K562 (cell line): Measurements from ENCODE around the gene PANX1. TPM values are rescaled to one million over a fixed set of nuclear protein-coding genes. Genes with fewer than 3 reads are reported as not detected.

Experiments
- ARID2 ChIP-seq: fragments of 450-650 bp; IDR thresholded peaks from 2 replicates; pipeline ENCODE4 v1.6.1; 2017; ENCODE audit warnings: antibody characterized with exemption, mild to moderate bottlenecking
- CBX2 ChIP-seq: fragments of 200-600 bp; sonication (generic); IDR thresholded peaks from one replicate; pipeline ENCODE4 v1.6.1; 2012; ENCODE audit warnings: mild to moderate bottlenecking, low read length, inconsistent platforms; ENCODE audit not compliant: insufficient read depth, poor library complexity, severe bottlenecking
- EP300 ChIP-seq: IDR thresholded peaks from 2 replicates; pipeline ENCODE4 v1.6.1; 2012; ENCODE audit warnings: low read length, improper control_type of control experiment
- MIER1 ChIP-seq: fragments of 450-650 bp; IDR thresholded peaks from 2 replicates; pipeline ENCODE4 v1.6.1; 2016; ENCODE audit warnings: antibody characterized with exemption, mild to moderate bottlenecking, low read depth
- SMARCA4 ChIP-seq: fragments of 450-650 bp; IDR thresholded peaks from 2 replicates; pipeline ENCODE4 v1.6.1; 2016
- STAG1 ChIP-seq: sonication (generic); formaldehyde crosslinking; IDR thresholded peaks from 2 replicates; pipeline ENCODE4 v1.5.0; 2020; ENCODE audit warnings: missing genetic modification reagents, borderline replicate concordance
- TEAD4 ChIP-seq, 2 experiments: sonication (generic) in 1 of 2; formaldehyde crosslinking in 1 of 2; IDR thresholded peaks; 2 replicates each; pipeline versions ENCODE4 v1.6.1 to v1.8.0; 2012 to 2022; ENCODE audit warnings: borderline replicate concordance in 1 of 2, inconsistent platforms in 1 of 2, low read length in 1 of 2, mild to moderate bottlenecking in 1 of 2, missing genetic modification reagents in 1 of 2
- ZNF217 ChIP-seq: sonication (generic); formaldehyde crosslinking; IDR thresholded peaks from 2 replicates; pipeline ENCODE4 v1.8.0; 2022; ENCODE audit warnings: mild to moderate bottlenecking, missing genetic modification reagents
- ZNF431 ChIP-seq: sonication (generic); formaldehyde crosslinking; IDR thresholded peaks from 2 replicates; pipeline ENCODE4 v1.8.0; 2022; ENCODE audit warnings: mild to moderate bottlenecking, missing genetic modification reagents
- ZNF76 ChIP-seq: fragments of 250-450 bp; sonication (Bioruptor Pico); IDR thresholded peaks from 2 replicates; pipeline ENCODE4 v1.4.0; 2020; ENCODE audit warnings: mild to moderate bottlenecking, moderate library complexity, borderline replicate concordance
- polyA plus RNA-seq, 8 experiments: library from polyadenylated mRNA; depleted of rRNA in 4 of 8; stranded (reverse) in 5 of 8; unstranded in 3 of 8; fragments of >200 nt; fragmentation: Nextera tagmentation in 2 of 8; fragmentation: Illumina TruSeq in 1 of 8; extraction: Ambion mirVana in 2 of 8; extraction: Trizol in 1 of 8; gene quantifications; 2 replicates each; pipeline versions ENCODE4 v1.2.1 to v1.2.3, GENCODE V29; 2011 to 2014; ENCODE audit warnings: inconsistent platforms in 1 of 8, missing spikeins in 1 of 8
- total RNA-seq, 7 experiments: library from RNA; depleted of rRNA in 6 of 7; stranded (reverse); fragments of >200 nt in 6 of 7; fragmentation: Illumina TruSeq in 2 of 7; extraction: Trizol in 2 of 7; gene quantifications; 2 replicates each; pipeline versions ENCODE4 v1.2.1 to v1.2.3, GENCODE V29; 2011 to 2021; ENCODE audit warnings: low replicate concordance in 1 of 7
- TF ChIP-seq, protein P1 (sequence below), 3 experiments: fragments of 200-800 bp in 1 of 3; fragments of 250-450 bp in 1 of 3; fragments of 450-650 bp in 1 of 3; sonication (Bioruptor Pico) in 1 of 3; sonication (Bioruptor generic) in 1 of 3; formaldehyde crosslinking in 1 of 3; IDR thresholded peaks; 2 replicates each; pipeline versions ENCODE4 v1.6.1 to v1.8.0; 2016 to 2022; ENCODE audit warnings: mild to moderate bottlenecking in 2 of 3, missing genetic modification characterization in 2 of 3, missing compliant biosample characterization in 1 of 3, moderate library complexity in 1 of 3
- TF ChIP-seq, protein P2 (sequence below): IDR thresholded peaks from 3 replicates; pipeline ENCODE4 v1.6.1; 2011; ENCODE audit warnings: borderline replicate concordance, mild to moderate bottlenecking, moderate library complexity; ENCODE audit not compliant: insufficient read length; ENCODE audit errors: extremely low read depth
- TF ChIP-seq, protein P3 (sequence below): fragments of 250-450 bp; sonication (Bioruptor Pico); IDR thresholded peaks from 2 replicates; pipeline ENCODE4 v1.5.0; 2020; ENCODE audit warnings: mild to moderate bottlenecking
- TF ChIP-seq, protein P4 (sequence below): sonication (generic); formaldehyde crosslinking; IDR thresholded peaks from 2 replicates; pipeline ENCODE4 v1.8.1; 2022; ENCODE audit warnings: missing genetic modification reagents

Gene PANX1
- total and polyA plus RNA-seq, 9 of the 15 experiments (the other 6 are each of a cell fraction or from before 2014, with no cell fraction given) = 1.9 to 14.8 (median 10.1) TPM

DNA sequence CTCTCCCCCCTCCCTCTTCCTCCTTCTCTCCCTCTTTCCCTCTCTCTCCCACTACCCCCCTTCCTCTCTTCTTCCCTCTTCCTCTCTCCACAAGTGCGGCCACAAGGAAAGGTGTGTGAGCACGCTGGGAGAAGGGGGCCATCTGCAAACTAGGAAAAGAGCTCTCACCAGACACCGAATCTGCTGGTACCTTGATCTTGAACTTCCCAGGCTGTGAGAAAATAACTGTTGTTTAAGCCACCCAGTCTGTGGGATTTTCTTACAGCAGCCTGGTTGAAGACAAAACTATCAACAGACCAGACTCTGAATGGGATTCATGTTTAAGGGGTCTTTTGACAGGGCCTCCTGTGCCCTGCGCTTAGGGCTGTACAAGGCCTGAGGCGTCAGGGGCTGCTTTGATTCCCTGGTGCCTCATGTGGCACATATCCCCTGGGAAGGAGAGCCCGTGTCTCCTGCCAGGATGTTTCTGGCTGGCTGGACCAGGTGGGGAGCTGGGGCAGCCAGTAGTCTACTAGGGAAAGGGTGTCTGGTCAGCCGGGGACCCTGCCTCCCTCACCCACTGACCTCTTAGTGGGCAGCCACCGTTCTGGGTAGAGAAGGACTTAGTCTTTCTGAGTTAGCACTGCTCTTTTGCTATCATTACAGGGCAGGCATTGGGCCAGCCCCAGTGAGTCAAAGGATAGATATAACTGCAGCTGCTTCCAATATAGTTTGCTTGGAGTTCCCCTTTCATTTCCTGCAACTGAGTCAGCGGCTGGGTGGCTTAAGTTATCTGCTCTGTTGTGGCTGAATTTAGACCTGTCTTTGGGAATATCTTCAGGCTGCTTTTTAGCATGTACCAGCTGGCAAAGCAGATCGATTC is 6.2 kb downstream of the PANX1 start (continued):
- TF ChIP-seq, protein P1, sequence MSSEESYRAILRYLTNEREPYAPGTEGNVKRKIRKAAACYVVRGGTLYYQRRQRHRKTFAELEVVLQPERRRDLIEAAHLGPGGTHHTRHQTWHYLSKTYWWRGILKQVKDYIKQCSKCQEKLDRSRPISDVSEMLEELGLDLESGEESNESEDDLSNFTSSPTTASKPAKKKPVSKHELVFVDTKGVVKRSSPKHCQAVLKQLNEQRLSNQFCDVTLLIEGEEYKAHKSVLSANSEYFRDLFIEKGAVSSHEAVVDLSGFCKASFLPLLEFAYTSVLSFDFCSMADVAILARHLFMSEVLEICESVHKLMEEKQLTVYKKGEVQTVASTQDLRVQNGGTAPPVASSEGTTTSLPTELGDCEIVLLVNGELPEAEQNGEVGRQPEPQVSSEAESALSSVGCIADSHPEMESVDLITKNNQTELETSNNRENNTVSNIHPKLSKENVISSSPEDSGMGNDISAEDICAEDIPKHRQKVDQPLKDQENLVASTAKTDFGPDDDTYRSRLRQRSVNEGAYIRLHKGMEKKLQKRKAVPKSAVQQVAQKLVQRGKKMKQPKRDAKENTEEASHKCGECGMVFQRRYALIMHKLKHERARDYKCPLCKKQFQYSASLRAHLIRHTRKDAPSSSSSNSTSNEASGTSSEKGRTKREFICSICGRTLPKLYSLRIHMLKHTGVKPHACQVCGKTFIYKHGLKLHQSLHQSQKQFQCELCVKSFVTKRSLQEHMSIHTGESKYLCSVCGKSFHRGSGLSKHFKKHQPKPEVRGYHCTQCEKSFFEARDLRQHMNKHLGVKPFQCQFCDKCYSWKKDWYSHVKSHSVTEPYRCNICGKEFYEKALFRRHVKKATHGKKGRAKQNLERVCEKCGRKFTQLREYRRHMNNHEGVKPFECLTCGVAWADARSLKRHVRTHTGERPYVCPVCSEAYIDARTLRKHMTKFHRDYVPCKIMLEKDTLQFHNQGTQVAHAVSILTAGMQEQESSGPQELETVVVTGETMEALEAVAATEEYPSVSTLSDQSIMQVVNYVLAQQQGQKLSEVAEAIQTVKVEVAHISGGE (CRISPR knock-in tag; IDR thresholded peaks at IDR 0.05) = peak in 1 of 3 experiments; percentile 50; a peak in 1 of 6 replicates
- TF ChIP-seq MIER1 (no peak), TEAD4 (IDR thresholded peaks at IDR 0.05; ENCODE audit: low read length) (peak; percentile 50; the same call in 1 of the 2 replicates), TEAD4 (CRISPR knock-in tag; IDR thresholded peaks at IDR 0.05; ENCODE audit: borderline replicate concordance) (no peak), SMARCA4 (peak; percentile 49; the same call in 1 of the 2 replicates), STAG1 (CRISPR knock-in tag) (no peak), ZNF76 (no peak), EP300 (peak; percentile 51; the same call in 1 of the 2 replicates), CBX2 (no peak), ZNF431 (CRISPR knock-in tag) (no peak), ZNF217 (CRISPR knock-in tag) (no peak), ARID2 (no peak)
- TF ChIP-seq, protein P2, sequence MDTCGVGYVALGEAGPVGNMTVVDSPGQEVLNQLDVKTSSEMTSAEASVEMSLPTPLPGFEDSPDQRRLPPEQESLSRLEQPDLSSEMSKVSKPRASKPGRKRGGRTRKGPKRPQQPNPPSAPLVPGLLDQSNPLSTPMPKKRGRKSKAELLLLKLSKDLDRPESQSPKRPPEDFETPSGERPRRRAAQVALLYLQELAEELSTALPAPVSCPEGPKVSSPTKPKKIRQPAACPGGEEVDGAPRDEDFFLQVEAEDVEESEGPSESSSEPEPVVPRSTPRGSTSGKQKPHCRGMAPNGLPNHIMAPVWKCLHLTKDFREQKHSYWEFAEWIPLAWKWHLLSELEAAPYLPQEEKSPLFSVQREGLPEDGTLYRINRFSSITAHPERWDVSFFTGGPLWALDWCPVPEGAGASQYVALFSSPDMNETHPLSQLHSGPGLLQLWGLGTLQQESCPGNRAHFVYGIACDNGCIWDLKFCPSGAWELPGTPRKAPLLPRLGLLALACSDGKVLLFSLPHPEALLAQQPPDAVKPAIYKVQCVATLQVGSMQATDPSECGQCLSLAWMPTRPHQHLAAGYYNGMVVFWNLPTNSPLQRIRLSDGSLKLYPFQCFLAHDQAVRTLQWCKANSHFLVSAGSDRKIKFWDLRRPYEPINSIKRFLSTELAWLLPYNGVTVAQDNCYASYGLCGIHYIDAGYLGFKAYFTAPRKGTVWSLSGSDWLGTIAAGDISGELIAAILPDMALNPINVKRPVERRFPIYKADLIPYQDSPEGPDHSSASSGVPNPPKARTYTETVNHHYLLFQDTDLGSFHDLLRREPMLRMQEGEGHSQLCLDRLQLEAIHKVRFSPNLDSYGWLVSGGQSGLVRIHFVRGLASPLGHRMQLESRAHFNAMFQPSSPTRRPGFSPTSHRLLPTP = no peak
- TF ChIP-seq, protein P3, sequence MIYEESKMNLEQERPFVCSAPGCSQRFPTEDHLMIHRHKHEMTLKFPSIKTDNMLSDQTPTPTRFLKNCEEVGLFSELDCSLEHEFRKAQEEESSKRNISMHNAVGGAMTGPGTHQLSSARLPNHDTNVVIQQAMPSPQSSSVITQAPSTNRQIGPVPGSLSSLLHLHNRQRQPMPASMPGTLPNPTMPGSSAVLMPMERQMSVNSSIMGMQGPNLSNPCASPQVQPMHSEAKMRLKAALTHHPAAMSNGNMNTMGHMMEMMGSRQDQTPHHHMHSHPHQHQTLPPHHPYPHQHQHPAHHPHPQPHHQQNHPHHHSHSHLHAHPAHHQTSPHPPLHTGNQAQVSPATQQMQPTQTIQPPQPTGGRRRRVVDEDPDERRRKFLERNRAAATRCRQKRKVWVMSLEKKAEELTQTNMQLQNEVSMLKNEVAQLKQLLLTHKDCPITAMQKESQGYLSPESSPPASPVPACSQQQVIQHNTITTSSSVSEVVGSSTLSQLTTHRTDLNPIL = no peak
- TF ChIP-seq, protein P4, sequence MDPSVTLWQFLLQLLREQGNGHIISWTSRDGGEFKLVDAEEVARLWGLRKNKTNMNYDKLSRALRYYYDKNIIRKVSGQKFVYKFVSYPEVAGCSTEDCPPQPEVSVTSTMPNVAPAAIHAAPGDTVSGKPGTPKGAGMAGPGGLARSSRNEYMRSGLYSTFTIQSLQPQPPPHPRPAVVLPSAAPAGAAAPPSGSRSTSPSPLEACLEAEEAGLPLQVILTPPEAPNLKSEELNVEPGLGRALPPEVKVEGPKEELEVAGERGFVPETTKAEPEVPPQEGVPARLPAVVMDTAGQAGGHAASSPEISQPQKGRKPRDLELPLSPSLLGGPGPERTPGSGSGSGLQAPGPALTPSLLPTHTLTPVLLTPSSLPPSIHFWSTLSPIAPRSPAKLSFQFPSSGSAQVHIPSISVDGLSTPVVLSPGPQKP (CRISPR knock-in tag) = no peak
